K562 (cell line): ENCODE measurements around the gene KCNK7. TPM values are rescaled to one million over a fixed set of nuclear protein-coding genes. Genes with fewer than 3 reads are reported as not detected.

ENCODE experiments used
- ATAC-seq: fragments of 200-7000 bp; cut with Tn5 transposase; 3 replicates; pipeline ENCODE4 v1.9.1; 2020; ENCODE audit warnings: moderate library complexity
- BruUV-seq: library from RNA; stranded (reverse); fragments of 400-500 nt; replicated peaks from 2 replicates; lab custom pipeline; 2021; lab: Mats Ljungman, UMichigan
- CTCF ChIA-PET: fragments of 300-600 bp; formaldehyde crosslinking; extraction: SDS; loops from one replicate; lab custom pipeline; 2021; ENCODE audit warnings: low intra/inter-chr PET ratio; lab: Yijun Ruan, JAX
- POLR2A ChIA-PET: fragments of 300-600, 350-650 bp; sonication (Branson Sonifier 250); formaldehyde crosslinking; extraction: SDS; loops from one replicate; lab custom pipeline; 2021; ENCODE audit warnings: antibody characterized with exemption, inconsistent platforms; lab: Yijun Ruan, JAX
- DNase-seq, 4 experiments: peaks; one replicate each; pipeline versions ENCODE4 v3.0.0 to v3.0.0-alpha.2; 2011 to 2018; ENCODE audit warnings: low spot score in 3 of 4, mixed read lengths in 3 of 4; ENCODE audit errors: extremely low read depth in 1 of 4
- FAIRE-seq: peaks from 2 replicates; lab custom pipeline; 2011; peaks lifted over from hg19 to GRCh38; lab: Jason Lieb, UNC
- H2AFZ ChIP-seq: 2 replicates; pipeline ENCODE4 v1.6.0; 2011; ENCODE audit warnings: low read depth, low read length, control low read depth, inconsistent platforms
- H3K27ac ChIP-seq: fragments of 200-600 bp; 3 replicates; pipeline ENCODE4 v1.8.0; 2011; ENCODE audit warnings: low read depth, mild to moderate bottlenecking, control low read depth, inconsistent platforms, low read length, moderate library complexity, mixed read lengths; ENCODE audit errors: extremely low read depth
- H3K27me3 ChIP-seq, 2 experiments: fragments of 300-600 bp in 1 of 2; 2 replicates in 1 of 2; 3 replicates in 1 of 2; pipeline versions ENCODE4 v1.6.0 to v1.8.0; 2011; ENCODE audit warnings: inconsistent platforms in 2 of 2, low read length in 2 of 2, mild to moderate bottlenecking in 1 of 2, mixed read lengths in 1 of 2, moderate library complexity in 1 of 2; ENCODE audit not compliant: control insufficient read depth in 2 of 2, insufficient read depth in 2 of 2
- H3K36me3 ChIP-seq: fragments of 300-600 bp; 3 replicates; pipeline ENCODE4 v1.8.0; 2011; ENCODE audit warnings: mild to moderate bottlenecking, low read length, inconsistent platforms; ENCODE audit not compliant: control insufficient read depth, insufficient read depth
- H3K4me1 ChIP-seq, 2 experiments: fragments of 200-600 bp in 1 of 2; replicated peaks in 1 of 2; 2 replicates in 1 of 2; 3 replicates in 1 of 2; pipeline versions ENCODE4 v1.5.1 to v1.8.0; 2011; ENCODE audit warnings: inconsistent platforms in 2 of 2, low read length in 2 of 2, mild to moderate bottlenecking in 1 of 2, mixed read lengths in 1 of 2, moderate library complexity in 1 of 2; ENCODE audit not compliant: control insufficient read depth in 2 of 2, insufficient read depth in 2 of 2
- H3K4me2 ChIP-seq: 2 replicates; pipeline ENCODE4 v1.6.1; 2011; ENCODE audit warnings: low read length, control low read depth, inconsistent platforms, mixed read lengths; ENCODE audit not compliant: insufficient read depth
- H3K4me3 ChIP-seq: fragments of 200-600 bp; sonication (generic), shearing (Covaris generic); 2 replicates; pipeline ENCODE4 v1.5.1; 2016; ENCODE audit warnings: control low read depth, inconsistent platforms
- H3K79me2 ChIP-seq: fragments of 200-600 bp; 3 replicates; pipeline ENCODE4 v1.8.0; 2011; ENCODE audit warnings: low read length, inconsistent platforms; ENCODE audit not compliant: control insufficient read depth, insufficient read depth
- H3K9ac ChIP-seq, 2 experiments: 2 replicates each; pipeline versions ENCODE4 v1.6.0 to v1.6.1; 2011; ENCODE audit warnings: low read depth in 2 of 2, low read length in 2 of 2, control low read depth in 1 of 2, inconsistent platforms in 1 of 2, mild to moderate bottlenecking in 1 of 2, mixed read lengths in 1 of 2; ENCODE audit not compliant: insufficient read depth in 1 of 2
- H3K9me1 ChIP-seq: one replicate; pipeline ENCODE4 v1.6.0; 2011; ENCODE audit warnings: inconsistent platforms, mild to moderate bottlenecking, low read length, moderate library complexity; ENCODE audit not compliant: control insufficient read depth, insufficient read depth
- H3K9me3 ChIP-seq: replicated peaks from 2 replicates; pipeline ENCODE4 v1.5.1; 2011; ENCODE audit warnings: low read depth, low read length, inconsistent platforms; ENCODE audit not compliant: control insufficient read depth, insufficient read depth
- H4K20me1 ChIP-seq: replicated peaks from 2 replicates; pipeline ENCODE4 v1.6.1; 2011; ENCODE audit warnings: low read length, inconsistent platforms, mixed read lengths; ENCODE audit not compliant: control insufficient read depth, insufficient read depth
- RCOR1 ChIP-seq, 2 experiments: IDR thresholded peaks; 2 replicates each; pipeline ENCODE4 v1.6.1; 2012; ENCODE audit warnings: low read depth in 2 of 2, low read length in 2 of 2, borderline replicate concordance in 1 of 2, improper control_type of control experiment in 1 of 2
- ZKSCAN8 ChIP-seq: fragments of 200-800 bp; sonication (Bioruptor generic); IDR thresholded peaks from 2 replicates; pipeline ENCODE4 v1.6.1; 2016; ENCODE audit warnings: missing genetic modification characterization, missing compliant biosample characterization
- WGBS: fragments of 100-300 bp; shearing (Covaris generic); methylation state at CpG from one replicate; pipeline ENCODE4 v1.1.6; 2016; ENCODE audit warnings: low coverage, mixed read lengths; ENCODE audit not compliant: insufficient coverage; ENCODE audit errors: missing lambda C conversion rate; 5-methylcytosine and 5-hydroxymethylcytosine counted together
- in situ Hi-C: fragments of 300-500 bp; cut with MboI; formaldehyde crosslinking; loops from 4 replicates; pipeline ENCODE4 v1.15.0; 2018; ENCODE audit warnings: inconsistent platforms, mixed read lengths
- intact Hi-C: fragments of 100-400 bp; cut with micrococcal nuclease; formaldehyde crosslinking; loops from 2 replicates; pipeline ENCODE4 v1.14.2; 2022
- polyA plus RNA-seq, 8 experiments: library from polyadenylated mRNA; depleted of rRNA in 4 of 8; stranded (reverse) in 5 of 8; unstranded in 3 of 8; fragments of >200 nt; fragmentation: Nextera tagmentation in 2 of 8; fragmentation: Illumina TruSeq in 1 of 8; extraction: Ambion mirVana in 2 of 8; extraction: Trizol in 1 of 8; gene quantifications; 2 replicates each; pipeline versions ENCODE4 v1.2.1 to v1.2.3, GENCODE V29; 2011 to 2014; ENCODE audit warnings: inconsistent platforms in 1 of 8, missing spikeins in 1 of 8
- total RNA-seq, 7 experiments: library from RNA; depleted of rRNA in 6 of 7; stranded (reverse); fragments of >200 nt in 6 of 7; fragmentation: Illumina TruSeq in 2 of 7; extraction: Trizol in 2 of 7; gene quantifications; 2 replicates each; pipeline versions ENCODE4 v1.2.1 to v1.2.3, GENCODE V29; 2011 to 2021; ENCODE audit warnings: low replicate concordance in 1 of 7
- TF ChIP-seq, protein P1 (sequence below), 2 experiments: fragments of 450-650 bp; IDR thresholded peaks; 2 replicates each; pipeline ENCODE4 v1.6.1; 2018; ENCODE audit warnings: mild to moderate bottlenecking in 2 of 2, low read depth in 1 of 2; ENCODE audit not compliant: partially characterized antibody in 2 of 2
- TF ChIP-seq, protein P2 (sequence below): fragments of 450-650 bp; IDR thresholded peaks from 2 replicates; pipeline ENCODE4 v1.6.1; 2016; ENCODE audit warnings: low read depth

The KCNK7 gene
- total and polyA plus RNA-seq, 9 of the 15 experiments (the other 6 are each of a cell fraction or from before 2014, with no cell fraction given) = 0.07 to 0.40 TPM; not detected in 7

DNA sequence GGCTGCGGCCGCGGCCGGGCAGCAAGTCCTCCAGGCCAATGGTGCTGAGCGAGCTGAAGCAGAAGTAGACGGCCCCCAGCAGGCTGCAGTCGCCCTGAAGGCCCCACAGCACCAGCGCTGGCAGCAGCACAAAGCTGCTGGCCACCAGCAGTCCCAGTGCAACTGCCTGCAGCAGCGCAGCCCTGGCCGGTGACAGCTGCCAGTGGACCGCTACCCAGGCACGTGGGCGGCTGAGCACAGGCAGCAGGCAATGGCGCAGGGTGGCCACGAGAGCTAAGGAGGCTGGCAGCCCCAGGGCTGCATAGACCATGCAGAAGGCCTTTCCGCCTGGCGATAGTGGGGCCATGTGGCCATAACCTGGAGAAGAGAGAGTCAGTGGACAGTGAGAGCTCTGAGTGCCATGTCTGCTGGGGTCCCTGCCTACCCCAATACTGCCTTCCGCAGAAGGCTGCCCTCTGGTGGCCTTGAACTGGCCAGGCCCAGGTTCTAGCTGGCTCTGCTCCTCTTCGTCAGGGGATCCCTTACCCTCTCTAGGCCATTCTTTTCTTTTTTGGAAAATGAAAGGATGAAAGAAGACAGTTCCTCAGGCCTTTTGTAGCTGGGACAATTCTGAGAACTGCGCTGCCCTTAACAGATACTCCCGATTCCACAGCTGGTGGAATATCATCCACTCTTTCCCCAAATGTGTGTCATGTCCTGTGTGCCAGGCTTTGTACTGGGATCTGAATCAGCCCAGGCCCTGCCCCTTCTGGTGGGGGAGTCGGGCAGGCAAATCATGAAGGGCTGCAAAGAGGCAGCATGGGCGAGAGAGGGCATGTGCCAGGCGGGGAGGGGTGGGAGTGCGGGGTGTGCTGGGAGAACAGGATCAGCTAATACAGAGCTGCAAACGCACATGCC lies 1.8 kb downstream of the KCNK7 start (continued):
- TF ChIP-seq, protein P1, sequence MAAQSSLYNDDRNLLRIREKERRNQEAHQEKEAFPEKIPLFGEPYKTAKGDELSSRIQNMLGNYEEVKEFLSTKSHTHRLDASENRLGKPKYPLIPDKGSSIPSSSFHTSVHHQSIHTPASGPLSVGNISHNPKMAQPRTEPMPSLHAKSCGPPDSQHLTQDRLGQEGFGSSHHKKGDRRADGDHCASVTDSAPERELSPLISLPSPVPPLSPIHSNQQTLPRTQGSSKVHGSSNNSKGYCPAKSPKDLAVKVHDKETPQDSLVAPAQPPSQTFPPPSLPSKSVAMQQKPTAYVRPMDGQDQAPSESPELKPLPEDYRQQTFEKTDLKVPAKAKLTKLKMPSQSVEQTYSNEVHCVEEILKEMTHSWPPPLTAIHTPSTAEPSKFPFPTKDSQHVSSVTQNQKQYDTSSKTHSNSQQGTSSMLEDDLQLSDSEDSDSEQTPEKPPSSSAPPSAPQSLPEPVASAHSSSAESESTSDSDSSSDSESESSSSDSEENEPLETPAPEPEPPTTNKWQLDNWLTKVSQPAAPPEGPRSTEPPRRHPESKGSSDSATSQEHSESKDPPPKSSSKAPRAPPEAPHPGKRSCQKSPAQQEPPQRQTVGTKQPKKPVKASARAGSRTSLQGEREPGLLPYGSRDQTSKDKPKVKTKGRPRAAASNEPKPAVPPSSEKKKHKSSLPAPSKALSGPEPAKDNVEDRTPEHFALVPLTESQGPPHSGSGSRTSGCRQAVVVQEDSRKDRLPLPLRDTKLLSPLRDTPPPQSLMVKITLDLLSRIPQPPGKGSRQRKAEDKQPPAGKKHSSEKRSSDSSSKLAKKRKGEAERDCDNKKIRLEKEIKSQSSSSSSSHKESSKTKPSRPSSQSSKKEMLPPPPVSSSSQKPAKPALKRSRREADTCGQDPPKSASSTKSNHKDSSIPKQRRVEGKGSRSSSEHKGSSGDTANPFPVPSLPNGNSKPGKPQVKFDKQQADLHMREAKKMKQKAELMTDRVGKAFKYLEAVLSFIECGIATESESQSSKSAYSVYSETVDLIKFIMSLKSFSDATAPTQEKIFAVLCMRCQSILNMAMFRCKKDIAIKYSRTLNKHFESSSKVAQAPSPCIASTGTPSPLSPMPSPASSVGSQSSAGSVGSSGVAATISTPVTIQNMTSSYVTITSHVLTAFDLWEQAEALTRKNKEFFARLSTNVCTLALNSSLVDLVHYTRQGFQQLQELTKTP (IDR thresholded peaks at IDR 0.05; ENCODE audit: low read depth in 1 of 2, partially characterized antibody in 2 of 2) = no peak

DNA sequence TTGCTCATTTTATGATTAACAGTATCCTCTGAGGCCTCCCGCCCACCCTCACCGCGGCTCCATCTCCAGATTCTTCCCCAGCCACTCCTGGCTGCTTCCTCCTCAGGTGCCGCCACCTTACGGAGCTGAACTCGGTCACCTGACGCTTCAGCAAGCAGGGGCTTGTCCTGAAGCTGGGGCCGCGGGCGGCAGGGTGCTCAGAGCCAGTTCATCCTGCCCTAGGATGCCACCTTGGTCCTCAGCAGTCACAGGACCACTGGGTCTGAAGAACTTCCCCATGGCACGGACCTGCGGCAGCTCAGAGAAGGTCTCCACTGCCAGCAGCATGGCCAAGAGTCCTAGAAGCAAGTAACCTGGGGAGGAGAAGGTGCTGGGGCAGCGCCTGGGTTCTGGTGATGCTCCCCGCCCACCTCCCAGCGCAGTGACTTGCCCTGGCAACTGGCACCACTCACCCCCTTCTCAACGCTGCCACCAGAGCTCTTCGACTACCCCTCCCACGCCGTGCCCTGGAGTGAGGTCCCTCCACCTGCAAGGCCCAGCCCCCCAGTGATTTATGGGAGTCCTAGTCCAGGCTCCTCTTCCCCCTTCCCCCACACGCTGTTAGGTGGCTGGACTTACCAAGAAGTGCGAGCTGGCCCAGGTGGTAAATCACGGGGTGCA lies 2.6 kb downstream of the KCNK7 start:
- FAIRE-seq (no peak), DNase-seq (no peak), ATAC-seq (no peak)
- no peak overlapping the region for H3K9ac ChIP-seq
- in situ Hi-C loops = no loop called here
- H3K27me3 ChIP-seq = no peaks in the 10 kb centered on the region
- 84% methylated on average over 17 of the region's 22 CpGs for WGBS
- no peak overlapping the region for H3K27ac ChIP-seq
- intact Hi-C loops = no loop called here
- H3K36me3 ChIP-seq = peaks cover 40% of the 10 kb centered on the region; the same call in 2 of the 3 replicates
- BruUV-seq = no TSS peak
- H3K79me2 ChIP-seq = no peaks in the 10 kb centered on the region; the same call in 2 of the 3 replicates
- H3K4me3 ChIP-seq = no peak overlapping the region
- POLR2A ChIA-PET = interaction anchor here (0.9 to 3.4 kb wide), 12 partner anchors 8 to 93 kb away, joined by 3 to 17 read pairs (median 6); partner anchors contain the start of genes EHBP1L1, MALAT1 and PCNX3
- peaks cover 15 to 61% of the 10 kb centered on the region in 2 experiments for H3K4me1 ChIP-seq
- no peak overlapping the region for H2AFZ ChIP-seq
- H3K4me2 ChIP-seq = no peak overlapping the region
- H4K20me1 ChIP-seq = 0 out of 2 replicates have a peak, but pooled peaks cover 4% of the 10 kb centered on the region
- no peaks in the 10 kb centered on the region for H3K9me3 ChIP-seq
- peaks cover 4% of the 10 kb centered on the region for H3K9me1 ChIP-seq
- CTCF ChIA-PET = interaction anchor here (0.5 kb wide), 1 partner anchor 226 kb away, joined by 3 read pairs; no protein-coding TSS in a partner anchor
- TF ChIP-seq, protein P2, sequence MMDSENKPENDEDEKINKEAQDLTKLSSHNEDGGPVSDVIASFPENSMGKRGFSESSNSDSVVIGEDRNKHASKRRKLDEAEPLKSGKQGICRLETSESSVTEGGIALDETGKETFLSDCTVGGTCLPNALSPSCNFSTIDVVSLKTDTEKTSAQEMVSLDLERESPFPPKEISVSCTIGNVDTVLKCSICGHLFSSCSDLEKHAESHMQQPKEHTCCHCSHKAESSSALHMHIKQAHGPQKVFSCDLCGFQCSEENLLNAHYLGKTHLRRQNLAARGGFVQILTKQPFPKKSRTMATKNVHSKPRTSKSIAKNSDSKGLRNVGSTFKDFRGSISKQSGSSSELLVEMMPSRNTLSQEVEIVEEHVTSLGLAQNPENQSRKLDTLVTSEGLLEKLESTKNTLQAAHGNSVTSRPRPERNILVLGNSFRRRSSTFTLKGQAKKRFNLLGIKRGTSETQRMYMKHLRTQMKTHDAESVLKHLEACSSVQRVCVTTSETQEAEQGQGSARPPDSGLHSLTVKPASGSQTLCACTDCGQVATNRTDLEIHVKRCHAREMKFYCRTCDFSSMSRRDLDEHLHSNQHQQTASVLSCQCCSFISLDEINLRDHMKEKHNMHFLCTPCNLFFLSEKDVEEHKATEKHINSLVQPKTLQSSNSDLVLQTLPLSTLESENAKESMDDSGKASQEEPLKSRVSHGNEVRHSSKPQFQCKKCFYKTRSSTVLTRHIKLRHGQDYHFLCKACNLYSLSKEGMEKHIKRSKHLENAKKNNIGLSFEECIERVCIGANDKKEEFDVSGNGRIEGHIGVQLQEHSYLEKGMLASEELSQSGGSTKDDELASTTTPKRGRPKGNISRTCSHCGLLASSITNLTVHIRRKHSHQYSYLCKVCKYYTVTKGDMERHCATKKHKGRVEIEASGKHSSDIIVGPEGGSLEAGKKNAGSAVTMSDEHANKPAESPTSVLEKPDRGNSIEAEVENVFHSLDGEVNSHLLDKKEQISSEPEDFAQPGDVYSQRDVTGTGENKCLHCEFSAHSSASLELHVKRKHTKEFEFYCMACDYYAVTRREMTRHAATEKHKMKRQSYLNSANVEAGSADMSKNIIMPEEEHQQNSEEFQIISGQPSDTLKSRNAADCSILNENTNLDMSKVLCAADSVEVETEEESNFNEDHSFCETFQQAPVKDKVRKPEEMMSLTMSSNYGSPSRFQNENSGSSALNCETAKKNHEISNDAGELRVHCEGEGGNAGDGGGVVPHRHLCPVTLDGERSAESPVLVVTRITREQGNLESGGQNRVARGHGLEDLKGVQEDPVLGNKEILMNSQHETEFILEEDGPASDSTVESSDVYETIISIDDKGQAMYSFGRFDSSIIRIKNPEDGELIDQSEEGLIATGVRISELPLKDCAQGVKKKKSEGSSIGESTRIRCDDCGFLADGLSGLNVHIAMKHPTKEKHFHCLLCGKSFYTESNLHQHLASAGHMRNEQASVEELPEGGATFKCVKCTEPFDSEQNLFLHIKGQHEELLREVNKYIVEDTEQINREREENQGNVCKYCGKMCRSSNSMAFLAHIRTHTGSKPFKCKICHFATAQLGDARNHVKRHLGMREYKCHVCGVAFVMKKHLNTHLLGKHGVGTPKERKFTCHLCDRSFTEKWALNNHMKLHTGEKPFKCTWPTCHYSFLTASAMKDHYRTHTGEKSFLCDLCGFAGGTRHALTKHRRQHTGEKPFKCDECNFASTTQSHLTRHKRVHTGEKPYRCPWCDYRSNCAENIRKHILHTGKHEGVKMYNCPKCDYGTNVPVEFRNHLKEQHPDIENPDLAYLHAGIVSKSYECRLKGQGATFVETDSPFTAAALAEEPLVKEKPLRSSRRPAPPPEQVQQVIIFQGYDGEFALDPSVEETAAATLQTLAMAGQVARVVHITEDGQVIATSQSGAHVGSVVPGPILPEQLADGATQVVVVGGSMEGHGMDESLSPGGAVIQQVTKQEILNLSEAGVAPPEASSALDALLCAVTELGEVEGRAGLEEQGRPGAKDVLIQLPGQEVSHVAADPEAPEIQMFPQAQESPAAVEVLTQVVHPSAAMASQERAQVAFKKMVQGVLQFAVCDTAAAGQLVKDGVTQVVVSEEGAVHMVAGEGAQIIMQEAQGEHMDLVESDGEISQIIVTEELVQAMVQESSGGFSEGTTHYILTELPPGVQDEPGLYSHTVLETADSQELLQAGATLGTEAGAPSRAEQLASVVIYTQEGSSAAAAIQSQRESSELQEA = no peak
- no peak for TF ChIP-seq ZKSCAN8 (CRISPR knock-in tag)
- no peak for TF ChIP-seq RCOR1 (IDR thresholded peaks at IDR 0.05; ENCODE audit: borderline replicate concordance in 1 of 2, low read depth in 2 of 2, low read length in 2 of 2)
